ENCODE measurements around the gene BABAM2. TPM values are rescaled to one million over a fixed set of nuclear protein-coding genes. Genes with fewer than 3 reads are reported as not detected.

The BABAM2 gene
- total and polyA plus RNA-seq, 10 of the 15 experiments (the other 5 are each of a cell fraction or from before 2014, with no cell fraction given) = 30.7 to 59.9 (median 44.5) TPM

DNA sequence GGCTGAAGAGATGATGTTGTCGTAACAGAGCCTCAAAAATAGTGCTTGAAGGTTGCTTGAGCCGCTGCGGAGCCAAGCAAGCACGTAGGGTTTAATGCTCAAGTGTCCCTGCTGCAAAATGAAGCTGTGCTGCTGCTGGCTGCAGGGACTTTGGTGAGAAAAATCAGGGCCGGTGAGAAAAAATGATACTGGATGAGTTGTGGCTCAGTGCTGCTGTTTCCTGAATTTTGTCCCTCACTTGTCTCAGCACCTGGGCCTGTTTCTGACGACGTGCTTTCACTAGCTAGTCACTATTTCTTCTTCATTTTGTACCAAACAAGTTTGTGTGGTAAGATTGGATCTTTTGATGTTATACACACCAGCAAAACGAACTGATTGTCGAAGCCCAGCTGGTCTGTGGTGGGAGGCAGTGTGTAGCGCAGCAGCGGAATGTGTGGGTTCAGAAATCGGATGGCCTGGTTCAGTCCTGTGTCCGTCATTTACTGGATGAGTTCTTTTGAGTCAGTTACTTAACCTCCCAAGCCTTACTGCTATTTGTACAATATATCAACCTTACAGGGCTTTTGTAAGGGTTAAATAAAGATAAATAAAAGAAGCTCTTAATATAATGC, 329.3 kb downstream of the BABAM2 start (continued):
- TF ChIP-seq ZNF207 (IDR thresholded peaks at IDR 0.05; ENCODE audit: borderline replicate concordance) (no peak), BACH1 (IDR thresholded peaks at IDR 0.05; ENCODE audit: borderline replicate concordance) (no peak), EED (IDR thresholded peaks at IDR 0.05; ENCODE audit: low read depth) (no peak)

DNA sequence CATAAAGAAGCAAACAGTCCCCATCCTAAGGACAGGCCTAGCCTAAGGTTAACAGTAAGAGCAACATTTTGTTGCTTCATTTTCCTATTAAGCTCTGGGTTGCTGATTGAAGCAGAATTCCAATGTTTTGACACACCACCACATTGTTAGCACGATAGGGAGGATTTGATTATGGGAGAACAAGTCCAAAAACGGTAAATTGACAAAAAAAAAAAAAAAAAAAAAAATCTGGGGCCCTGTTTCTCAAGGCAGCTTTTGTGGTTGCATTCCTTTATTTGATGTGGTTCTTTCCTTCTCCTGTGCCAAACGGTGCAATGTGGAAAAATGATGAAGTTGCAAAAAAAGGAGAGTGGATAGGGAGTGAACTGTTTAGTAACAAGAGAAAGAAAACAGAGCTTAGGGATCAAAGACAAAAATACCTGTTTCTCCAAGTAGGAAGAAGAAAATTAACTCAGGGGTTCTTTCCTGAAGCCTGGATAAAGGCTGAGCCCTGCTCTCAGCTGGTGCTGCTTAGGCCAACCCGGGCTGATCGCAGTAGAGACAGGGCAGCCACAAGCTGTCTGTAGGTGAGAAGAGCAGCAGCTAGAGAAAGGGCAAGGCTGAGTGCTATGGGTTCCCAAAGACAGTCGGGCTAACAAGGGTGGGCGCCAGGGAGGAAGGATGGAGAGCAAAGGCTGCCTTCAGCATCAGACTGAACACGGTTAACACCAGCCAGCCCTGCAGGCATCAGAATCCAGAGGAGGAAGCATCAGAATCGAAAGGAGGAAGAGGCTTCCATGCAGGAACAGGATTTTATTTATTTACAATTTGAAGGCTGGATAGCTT, 334.3 kb downstream of the BABAM2 start:
- Histone ChIP-seq H3K9ac (ENCODE audit: control insufficient read depth, insufficient read depth, low read length) (no peak overlapping the region), H3K36me3 (ENCODE audit: control insufficient read depth in 2 of 2, insufficient read depth in 2 of 2, low read length in 1 of 2) (no peaks in the 10 kb centered on the region), H3K79me2 (ENCODE audit: control insufficient read depth, insufficient read depth, low read length) (no peaks in the 10 kb centered on the region), H3K4me1 (ENCODE audit: control insufficient read depth, insufficient read depth, low read length) (no peaks in the 10 kb centered on the region), H3K27ac (ENCODE audit: control insufficient read depth, insufficient read depth) (no peak overlapping the region), H3K4me3 (no peak overlapping the region), H3K27me3 (replicated peaks in 1 of 2; ENCODE audit: control insufficient read depth in 2 of 2, insufficient read depth in 2 of 2, low read length in 1 of 2) (no peaks in the 10 kb centered on the region), H4K20me1 (ENCODE audit: control insufficient read depth, insufficient read depth) (no peaks in the 10 kb centered on the region), H2AFZ (ENCODE audit: control insufficient read depth, low read depth, low read length) (no peak overlapping the region), H3K9me3 (replicated peaks; ENCODE audit: control insufficient read depth, insufficient read depth, low read length) (no peaks in the 10 kb centered on the region), H3K4me2 (ENCODE audit: control insufficient read depth, insufficient read depth) (no peak overlapping the region)
- CTCF ChIA-PET = interaction anchor here (1.4 kb wide), 1 partner anchor 13 kb away, joined by 3 read pairs; no protein-coding TSS in a partner anchor
- RAD21 ChIA-PET (ENCODE audit: unreplicated experiment) = interaction anchor here (0.7 kb wide), 1 partner anchor 28 kb away, joined by 5 read pairs; no protein-coding TSS in a partner anchor
- SMC1A ChIA-PET (ENCODE audit: uncharacterized antibody, unreplicated experiment) = interaction anchor here (0.5 to 1.6 kb wide), 2 partner anchors 16 kb away, joined by 3 to 6 read pairs; no protein-coding TSS in a partner anchor
- WGBS (ENCODE audit: insufficient coverage, insufficient replicate concordance, low lambda C conversion rate, missing lambda C conversion rate) = 71% methylated on average over 8 of the region's 9 CpGs
- no peak for FAIRE-seq
- POLR2A ChIA-PET = no interaction called here
- no peak for DNase-seq (ENCODE audit: low read depth, low spot score)
- BruUV-seq (replicated peaks) = no TSS peak
- intact Hi-C loops (cut with micrococcal nuclease; ENCODE audit: unreplicated experiment) (no loop called here), in situ Hi-C loops (cut with MboI) (no loop called here)
- no peak for ATAC-seq
- no peak for TF ChIP-seq SIX5 (IDR thresholded peaks at IDR 0.05; ENCODE audit: low read depth, low read length, severe bottlenecking)
- TF ChIP-seq, protein P1, sequence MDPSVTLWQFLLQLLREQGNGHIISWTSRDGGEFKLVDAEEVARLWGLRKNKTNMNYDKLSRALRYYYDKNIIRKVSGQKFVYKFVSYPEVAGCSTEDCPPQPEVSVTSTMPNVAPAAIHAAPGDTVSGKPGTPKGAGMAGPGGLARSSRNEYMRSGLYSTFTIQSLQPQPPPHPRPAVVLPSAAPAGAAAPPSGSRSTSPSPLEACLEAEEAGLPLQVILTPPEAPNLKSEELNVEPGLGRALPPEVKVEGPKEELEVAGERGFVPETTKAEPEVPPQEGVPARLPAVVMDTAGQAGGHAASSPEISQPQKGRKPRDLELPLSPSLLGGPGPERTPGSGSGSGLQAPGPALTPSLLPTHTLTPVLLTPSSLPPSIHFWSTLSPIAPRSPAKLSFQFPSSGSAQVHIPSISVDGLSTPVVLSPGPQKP (IDR thresholded peaks at IDR 0.05; ENCODE audit: low read depth, low read length) = no peak
- TF ChIP-seq, protein P2, sequence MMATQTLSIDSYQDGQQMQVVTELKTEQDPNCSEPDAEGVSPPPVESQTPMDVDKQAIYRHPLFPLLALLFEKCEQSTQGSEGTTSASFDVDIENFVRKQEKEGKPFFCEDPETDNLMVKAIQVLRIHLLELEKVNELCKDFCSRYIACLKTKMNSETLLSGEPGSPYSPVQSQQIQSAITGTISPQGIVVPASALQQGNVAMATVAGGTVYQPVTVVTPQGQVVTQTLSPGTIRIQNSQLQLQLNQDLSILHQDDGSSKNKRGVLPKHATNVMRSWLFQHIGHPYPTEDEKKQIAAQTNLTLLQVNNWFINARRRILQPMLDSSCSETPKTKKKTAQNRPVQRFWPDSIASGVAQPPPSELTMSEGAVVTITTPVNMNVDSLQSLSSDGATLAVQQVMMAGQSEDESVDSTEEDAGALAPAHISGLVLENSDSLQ (IDR thresholded peaks at IDR 0.05) = no peak
- no peak for TF ChIP-seq ZNF207 (IDR thresholded peaks at IDR 0.05; ENCODE audit: borderline replicate concordance)
- TF ChIP-seq, protein P3, sequence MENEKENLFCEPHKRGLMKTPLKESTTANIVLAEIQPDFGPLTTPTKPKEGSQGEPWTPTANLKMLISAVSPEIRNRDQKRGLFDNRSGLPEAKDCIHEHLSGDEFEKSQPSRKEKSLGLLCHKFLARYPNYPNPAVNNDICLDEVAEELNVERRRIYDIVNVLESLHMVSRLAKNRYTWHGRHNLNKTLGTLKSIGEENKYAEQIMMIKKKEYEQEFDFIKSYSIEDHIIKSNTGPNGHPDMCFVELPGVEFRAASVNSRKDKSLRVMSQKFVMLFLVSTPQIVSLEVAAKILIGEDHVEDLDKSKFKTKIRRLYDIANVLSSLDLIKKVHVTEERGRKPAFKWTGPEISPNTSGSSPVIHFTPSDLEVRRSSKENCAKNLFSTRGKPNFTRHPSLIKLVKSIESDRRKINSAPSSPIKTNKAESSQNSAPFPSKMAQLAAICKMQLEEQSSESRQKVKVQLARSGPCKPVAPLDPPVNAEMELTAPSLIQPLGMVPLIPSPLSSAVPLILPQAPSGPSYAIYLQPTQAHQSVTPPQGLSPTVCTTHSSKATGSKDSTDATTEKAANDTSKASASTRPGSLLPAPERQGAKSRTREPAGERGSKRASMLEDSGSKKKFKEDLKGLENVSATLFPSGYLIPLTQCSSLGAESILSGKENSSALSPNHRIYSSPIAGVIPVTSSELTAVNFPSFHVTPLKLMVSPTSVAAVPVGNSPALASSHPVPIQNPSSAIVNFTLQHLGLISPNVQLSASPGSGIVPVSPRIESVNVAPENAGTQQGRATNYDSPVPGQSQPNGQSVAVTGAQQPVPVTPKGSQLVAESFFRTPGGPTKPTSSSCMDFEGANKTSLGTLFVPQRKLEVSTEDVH (IDR thresholded peaks at IDR 0.05; ENCODE audit: low read depth, partially characterized antibody) = no peak
- TF ChIP-seq HDGF (IDR thresholded peaks at IDR 0.05) = no peak
- no peak for TF ChIP-seq BHLHE40 (IDR thresholded peaks at IDR 0.05; ENCODE audit: borderline replicate concordance in 1 of 2, low read depth in 2 of 2, low read length in 1 of 2)
- TF ChIP-seq, protein P4, sequence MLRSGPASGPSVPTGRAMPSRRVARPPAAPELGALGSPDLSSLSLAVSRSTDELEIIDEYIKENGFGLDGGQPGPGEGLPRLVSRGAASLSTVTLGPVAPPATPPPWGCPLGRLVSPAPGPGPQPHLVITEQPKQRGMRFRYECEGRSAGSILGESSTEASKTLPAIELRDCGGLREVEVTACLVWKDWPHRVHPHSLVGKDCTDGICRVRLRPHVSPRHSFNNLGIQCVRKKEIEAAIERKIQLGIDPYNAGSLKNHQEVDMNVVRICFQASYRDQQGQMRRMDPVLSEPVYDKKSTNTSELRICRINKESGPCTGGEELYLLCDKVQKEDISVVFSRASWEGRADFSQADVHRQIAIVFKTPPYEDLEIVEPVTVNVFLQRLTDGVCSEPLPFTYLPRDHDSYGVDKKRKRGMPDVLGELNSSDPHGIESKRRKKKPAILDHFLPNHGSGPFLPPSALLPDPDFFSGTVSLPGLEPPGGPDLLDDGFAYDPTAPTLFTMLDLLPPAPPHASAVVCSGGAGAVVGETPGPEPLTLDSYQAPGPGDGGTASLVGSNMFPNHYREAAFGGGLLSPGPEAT (IDR thresholded peaks at IDR 0.05; ENCODE audit: low read depth) = no peak
- no peak for TF ChIP-seq NR2F1 (conservative IDR thresholded peaks at IDR 0.05)
- TF ChIP-seq BMI1 (IDR thresholded peaks at IDR 0.05; ENCODE audit: borderline replicate concordance) = no peak
- TF ChIP-seq CBX5 (IDR thresholded peaks at IDR 0.05; ENCODE audit: low read depth) = no peak
- TF ChIP-seq POLR2AphosphoS5 (IDR thresholded peaks at IDR 0.05; ENCODE audit: low read length) = no peak
